ENCODE data around the gene FHOD3. TPM values are rescaled to one million over a fixed set of nuclear protein-coding genes. Genes with fewer than 3 reads are reported as not detected.

The FHOD3 gene
- total RNA-seq, 1 experiment from 2014 or later = 0.34 TPM

DNA sequence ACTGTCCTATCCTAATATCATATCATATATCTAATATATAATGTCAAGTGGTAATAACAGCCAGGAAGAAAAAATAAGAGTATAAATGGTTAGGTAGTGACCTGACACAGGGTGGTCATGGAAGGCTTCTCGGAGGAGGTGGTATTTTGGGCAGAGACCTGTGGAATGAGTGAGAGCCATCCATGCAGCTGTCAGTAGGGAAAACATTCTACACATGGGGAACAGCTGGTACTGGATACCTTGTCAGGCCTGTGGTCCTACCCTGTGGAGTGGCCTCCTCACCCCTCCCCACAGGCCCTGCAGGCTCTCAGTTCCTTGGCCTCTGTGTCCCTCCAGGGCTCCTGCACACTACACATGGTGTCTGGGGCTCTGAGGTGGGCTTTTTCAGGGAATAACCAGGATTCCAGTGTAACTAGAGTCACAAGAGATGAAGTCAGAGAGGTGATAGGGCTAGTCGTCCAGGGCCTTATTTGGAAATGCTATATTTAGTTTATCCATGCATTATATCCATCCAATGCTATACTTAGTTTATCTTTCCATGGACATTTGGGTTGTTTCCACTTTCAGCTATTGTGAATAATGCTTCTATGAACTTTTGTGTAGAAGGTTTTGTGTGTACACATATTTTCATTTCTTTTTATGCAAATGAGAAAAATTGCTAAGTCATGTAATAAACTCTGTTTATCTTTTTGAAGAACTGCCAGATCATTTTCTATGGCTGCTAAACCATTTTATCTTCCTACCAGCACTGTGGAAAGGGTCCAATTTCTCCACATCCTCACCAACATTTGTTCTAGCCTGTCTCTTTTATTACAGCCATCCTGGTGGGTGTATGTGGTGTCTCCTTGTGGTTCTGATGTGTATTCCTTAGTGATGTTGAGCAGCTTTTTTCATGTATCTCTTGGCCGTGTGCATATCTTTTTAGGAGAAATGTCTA lies 455.7 kb downstream of the FHOD3 start:
- Histone ChIP-seq H3K9me3 (ENCODE audit: low read depth, low read length, poor library complexity, severe bottlenecking) (no peaks in the 10 kb centered on the region), H3K4me3 (ENCODE audit: low read depth, low read length, poor library complexity, severe bottlenecking) (no peak overlapping the region), H3K4me1 (ENCODE audit: insufficient read depth, low read length, poor library complexity, severe bottlenecking) (no peaks in the 10 kb centered on the region), H3K27ac (ENCODE audit: low read depth, low read length, poor library complexity, severe bottlenecking) (no peak overlapping the region), H3K36me3 (ENCODE audit: insufficient read depth, low read length, poor library complexity, severe bottlenecking) (no peaks in the 10 kb centered on the region), H3K27me3 (replicated peaks; ENCODE audit: insufficient read depth, low read depth, low read length, poor library complexity) (no peaks in the 10 kb centered on the region)
- BruUV-seq (replicated peaks) = no TSS peak
- TF ChIP-seq EZH2 (IDR thresholded peaks at IDR 0.05; ENCODE audit: borderline replicate concordance, low read depth, low read length, poor library complexity, severe bottlenecking) = no peak
- CTCF ChIA-PET = no interaction called here
- intact Hi-C loops (cut with micrococcal nuclease; ENCODE audit: unreplicated experiment) = loop anchor here (10.0 kb wide), 1 partner anchor 468 kb away; no protein-coding TSS in a partner anchor
- POLR2A ChIA-PET (ENCODE audit: low non-redundant PET) = no interaction called here
- DNase-seq (ENCODE audit: low spot score) = no peak

DNA sequence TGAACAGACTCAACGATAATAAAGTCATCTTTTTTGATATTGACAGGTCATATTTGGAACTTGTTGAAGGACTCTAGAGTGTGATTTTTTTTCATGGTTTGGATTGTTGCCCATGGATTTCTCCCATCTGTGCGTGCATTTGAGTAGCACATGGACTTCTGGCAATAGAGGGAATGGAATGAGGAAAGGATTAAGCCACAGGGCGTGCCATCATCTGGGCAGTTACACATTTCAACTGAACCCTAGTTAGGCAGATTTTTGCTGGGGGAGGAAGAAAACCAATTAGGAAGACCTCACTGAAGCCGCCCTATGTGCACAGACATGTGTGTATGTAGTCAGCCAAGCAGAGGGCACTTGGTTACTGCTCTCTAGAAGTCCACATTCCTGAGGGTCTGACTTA lies 458.7 kb downstream of the FHOD3 start:
- ChIA-PET CTCF (no interaction called here), POLR2A (ENCODE audit: low non-redundant PET) (no interaction called here)
- no peak for DNase-seq (ENCODE audit: low spot score)
- Histone ChIP-seq H3K36me3 (ENCODE audit: insufficient read depth, low read length, poor library complexity, severe bottlenecking) (no peaks in the 10 kb centered on the region), H3K9me3 (ENCODE audit: low read depth, low read length, poor library complexity, severe bottlenecking) (no peaks in the 10 kb centered on the region), H3K27me3 (replicated peaks; ENCODE audit: insufficient read depth, low read depth, low read length, poor library complexity) (peaks cover 3% of the 10 kb centered on the region), H3K4me1 (ENCODE audit: insufficient read depth, low read length, poor library complexity, severe bottlenecking) (no peaks in the 10 kb centered on the region), H3K27ac (ENCODE audit: low read depth, low read length, poor library complexity, severe bottlenecking) (no peak overlapping the region), H3K4me3 (ENCODE audit: low read depth, low read length, poor library complexity, severe bottlenecking) (no peak overlapping the region)
- intact Hi-C loops (cut with micrococcal nuclease; ENCODE audit: unreplicated experiment) = loop anchor here (2.0 to 10.0 kb wide), 3 partner anchors 471 to 999 kb away; no protein-coding TSS in a partner anchor
- TF ChIP-seq CTCF (conservative IDR thresholded peaks at IDR 0.05; ENCODE audit: low read depth, low read length) (no peak), EZH2 (IDR thresholded peaks at IDR 0.05; ENCODE audit: borderline replicate concordance, low read depth, low read length, poor library complexity, severe bottlenecking) (no peak)
- BruUV-seq (replicated peaks) = no TSS peak

DNA sequence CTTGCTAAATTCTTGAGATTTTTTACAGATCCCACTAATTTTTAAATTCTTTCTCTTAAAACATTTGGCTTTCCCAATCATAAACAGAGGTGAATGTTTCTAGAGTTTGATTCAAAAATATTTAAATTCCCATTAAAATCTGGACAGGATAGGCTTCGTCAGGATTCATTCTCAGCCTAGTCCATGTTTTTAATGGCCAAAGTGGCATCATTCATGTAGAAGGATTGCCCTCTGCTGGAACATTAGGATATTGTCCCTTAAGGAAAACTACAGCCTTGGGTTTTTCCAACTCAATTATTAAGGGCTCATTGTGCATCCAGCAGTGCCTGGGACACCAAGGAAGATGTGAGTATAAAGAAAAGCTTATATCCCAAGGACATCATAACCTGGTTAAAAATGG lies 459.6 kb downstream of the FHOD3 start:
- TF ChIP-seq CTCF (conservative IDR thresholded peaks at IDR 0.05; ENCODE audit: low read depth, low read length) = peak; percentile 71
- no peak for TF ChIP-seq EZH2 (IDR thresholded peaks at IDR 0.05; ENCODE audit: borderline replicate concordance, low read depth, low read length, poor library complexity, severe bottlenecking)
- Histone ChIP-seq H3K36me3 (ENCODE audit: insufficient read depth, low read length, poor library complexity, severe bottlenecking) (no peaks in the 10 kb centered on the region), H3K9me3 (ENCODE audit: low read depth, low read length, poor library complexity, severe bottlenecking) (no peaks in the 10 kb centered on the region), H3K4me1 (ENCODE audit: insufficient read depth, low read length, poor library complexity, severe bottlenecking) (no peaks in the 10 kb centered on the region), H3K4me3 (ENCODE audit: low read depth, low read length, poor library complexity, severe bottlenecking) (no peak overlapping the region), H3K27ac (ENCODE audit: low read depth, low read length, poor library complexity, severe bottlenecking) (no peak overlapping the region), H3K27me3 (replicated peaks; ENCODE audit: insufficient read depth, low read depth, low read length, poor library complexity) (peaks cover 3% of the 10 kb centered on the region)
- ChIA-PET CTCF (interaction anchor here (0.9 kb wide), 1 partner anchor 70 kb away, joined by 5 read pairs; no protein-coding TSS in a partner anchor), POLR2A (ENCODE audit: low non-redundant PET) (no interaction called here)
- peak; percentile 58 for DNase-seq (ENCODE audit: low spot score)
- BruUV-seq (replicated peaks) = no TSS peak
- intact Hi-C loops (cut with micrococcal nuclease; ENCODE audit: unreplicated experiment) = loop anchor here (1.0 to 10.0 kb wide), 4 partner anchors 69 to 1000 kb away; no protein-coding TSS in a partner anchor

Data from A673 (cell line).